Cardiac septum (tissue), 1 donor: Measurements from ENCODE around the gene SLC8A1. TPM values are rescaled to one million over a fixed set of nuclear protein-coding genes. Genes with fewer than 3 reads are reported as not detected.

ENCODE experiments used
- DNase-seq: peaks from one replicate; pipeline ENCODE4 v3.0.0-alpha.2; 2020; ENCODE audit warnings: low spot score
- intact Hi-C: fragments of 100-400 bp; cut with DNase I; formaldehyde crosslinking; loops from one replicate; pipeline ENCODE4 v1.14.0; 2022
- total RNA-seq: library from RNA; stranded (reverse); fragmentation: NEBNext Ultra II Directional; extraction: Animal tissue kit (Norgen Biotek cat#: 25700); gene quantifications from one replicate; pipeline ENCODE4 v1.2.1, GENCODE V29; 2021
- donor health status: DM: no; HTN: no; CAD: no.

Gene SLC8A1
- total RNA-seq, 1 donor from 2014 or later = 906 TPM

- DNase-seq = no peak
- intact Hi-C loops = no loop called here
Observed at GRCh38 chr2:40466332-40466906, 14.5 kb upstream of the SLC8A1 start.

GRCh38 chr2:40463112-40463511, 11.2 kb upstream of the SLC8A1 start:
- DNase-seq = no peak
- intact Hi-C loops = no loop called here

- intact Hi-C loops = no loop called here
- DNase-seq = no peak
Observed at GRCh38 chr2:40458271-40458794, 6.4 kb upstream of the SLC8A1 start.

GRCh38 chr2:40457837-40458236, 5.9 kb upstream of the SLC8A1 start:
- DNase-seq = no peak
- intact Hi-C loops = no loop called here

GRCh38 chr2:40457366-40457765, 5.5 kb upstream of the SLC8A1 start:
- no peak for DNase-seq
- intact Hi-C loops = no loop called here

GRCh38 chr2:40456926-40457325, 5.0 kb upstream of the SLC8A1 start:
- no peak for DNase-seq
- intact Hi-C loops = no loop called here

GRCh38 chr2:40455661-40456060, 3.8 kb upstream of the SLC8A1 start:
- intact Hi-C loops = no loop called here
- DNase-seq = peak; percentile 76

GRCh38 chr2:40454321-40454720, 2.4 kb upstream of the SLC8A1 start:
- intact Hi-C loops = loop anchor here (5.0 kb wide), 3 partner anchors 33 to 308 kb away; no protein-coding TSS in a partner anchor
- DNase-seq = no peak

GRCh38 chr2:40452786-40453185, 896 bp upstream of the SLC8A1 start:
- intact Hi-C loops = loop anchor here (5.0 kb wide), 3 partner anchors 35 to 310 kb away; no protein-coding TSS in a partner anchor
- DNase-seq = no peak

- intact Hi-C loops = loop anchor here (1.0 to 5.0 kb wide), 6 partner anchors 36 to 311 kb away; no protein-coding TSS in a partner anchor
- DNase-seq = peak; percentile 77
Observed at GRCh38 chr2:40450796-40451430, 977 bp downstream of the SLC8A1 start.

GRCh38 chr2:40450066-40450795, 1.7 kb downstream of the SLC8A1 start:
- DNase-seq = no peak
- intact Hi-C loops = loop anchor here (1.0 to 5.0 kb wide), 6 partner anchors 37 to 312 kb away; no protein-coding TSS in a partner anchor

GRCh38 chr2:40448476-40449079, 3.3 kb downstream of the SLC8A1 start:
- intact Hi-C loops = loop anchor here (5.0 kb wide), 1 partner anchor 96 kb away; no protein-coding TSS in a partner anchor
- DNase-seq = no peak

- DNase-seq = no peak
- intact Hi-C loops = loop anchor here (5.0 kb wide), 1 partner anchor 93 kb away; no protein-coding TSS in a partner anchor
Observed at GRCh38 chr2:40445467-40445866, 6.4 kb downstream of the SLC8A1 start.

- intact Hi-C loops = no loop called here
- no peak for DNase-seq
Observed at GRCh38 chr2:40440835-40441234, 11.1 kb downstream of the SLC8A1 start.

- DNase-seq = no peak
- intact Hi-C loops = loop anchor here (10.0 kb wide), 1 partner anchor 155 kb away; no protein-coding TSS in a partner anchor
Observed at GRCh38 chr2:40439473-40439872, 12.4 kb downstream of the SLC8A1 start.

- intact Hi-C loops = loop anchor here (10.0 kb wide), 1 partner anchor 151 kb away; no protein-coding TSS in a partner anchor
- DNase-seq = no peak
Observed at GRCh38 chr2:40436093-40436475, 15.8 kb downstream of the SLC8A1 start.

- intact Hi-C loops = loop anchor here (10.0 kb wide), 1 partner anchor 151 kb away; no protein-coding TSS in a partner anchor
- DNase-seq = no peak
Observed at GRCh38 chr2:40435426-40436092, 16.3 kb downstream of the SLC8A1 start.

- intact Hi-C loops = loop anchor here (10.0 kb wide), 1 partner anchor 150 kb away; no protein-coding TSS in a partner anchor
- DNase-seq = no peak
Observed at GRCh38 chr2:40434731-40435271, 17.1 kb downstream of the SLC8A1 start.

- intact Hi-C loops = loop anchor here (10.0 kb wide), 1 partner anchor 149 kb away; no protein-coding TSS in a partner anchor
- DNase-seq = no peak
Observed at GRCh38 chr2:40433736-40434135, 18.2 kb downstream of the SLC8A1 start.
